Right ventricle myocardium superior (tissue), 1 donor: ENCODE data around the gene SCO2. TPM values are rescaled to one million over a fixed set of nuclear protein-coding genes. Genes with fewer than 3 reads are reported as not detected.

Experiments
- ATAC-seq: fragments of 200-7000 bp; cut with Tn5 transposase; one replicate; pipeline ENCODE4 v1.9.1; 2020; ENCODE audit warnings: mild to moderate bottlenecking; ENCODE audit not compliant: poor library complexity
- DNase-seq: peaks from one replicate; pipeline ENCODE4 v3.0.0-alpha.2; 2020
- intact Hi-C: fragments of 100-400 bp; cut with DNase I; formaldehyde crosslinking; loops from one replicate; pipeline ENCODE4 v1.11.2; 2022
- total RNA-seq: library from RNA; stranded (reverse); fragmentation: NEBNext Ultra II Directional; extraction: Animal tissue kit (Norgen Biotek cat#: 25700); gene quantifications from one replicate; pipeline ENCODE4 v1.2.1, GENCODE V29; 2021
- donor health status: DM: no; HTN: yes; CAD: no; lungs with severe emphysema.

The SCO2 gene
- total RNA-seq, 1 donor from 2014 or later = not detected

DNA sequence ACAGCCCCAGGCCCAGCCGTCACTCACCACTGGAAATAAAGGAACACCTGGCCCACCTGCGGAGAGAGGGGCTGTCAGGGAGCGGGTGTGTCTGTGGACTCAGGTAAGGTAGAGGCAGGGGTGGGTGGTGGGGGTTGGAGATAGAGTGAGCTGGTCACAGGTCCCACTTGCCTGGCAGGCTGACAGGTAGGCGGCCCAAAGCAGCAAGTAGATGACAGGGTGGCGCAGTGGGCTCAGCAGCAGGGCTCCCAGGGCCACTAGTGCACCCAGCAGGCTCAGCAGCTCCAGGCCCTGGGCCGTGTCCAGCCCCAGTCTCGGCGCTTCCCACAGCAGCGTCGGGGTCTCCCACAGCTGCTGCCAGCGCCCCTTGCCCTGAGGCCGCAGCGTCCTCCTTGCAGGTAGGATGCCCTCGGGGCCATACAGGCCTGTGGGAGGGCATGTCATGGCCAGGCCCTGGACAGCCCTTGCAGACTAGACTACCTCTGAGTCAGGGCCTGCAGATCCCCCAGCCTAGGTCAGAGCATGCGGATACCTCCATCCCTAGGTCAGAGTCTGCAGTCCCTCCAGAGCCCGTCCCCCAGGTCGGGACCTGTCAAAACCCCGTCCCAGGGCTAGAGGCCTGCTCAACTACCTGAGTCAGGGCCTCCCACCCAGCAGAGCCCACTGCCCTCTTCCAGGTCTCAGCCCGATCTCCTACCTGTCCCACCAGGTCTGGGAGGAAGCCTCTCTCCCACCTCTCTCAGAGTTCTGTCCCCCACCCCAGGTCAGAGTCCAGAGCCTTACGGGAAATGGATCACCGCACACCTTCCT, 18.6 kb downstream of the SCO2 start:
- intact Hi-C loops = no loop called here
- peak; percentile 67 for DNase-seq

DNA sequence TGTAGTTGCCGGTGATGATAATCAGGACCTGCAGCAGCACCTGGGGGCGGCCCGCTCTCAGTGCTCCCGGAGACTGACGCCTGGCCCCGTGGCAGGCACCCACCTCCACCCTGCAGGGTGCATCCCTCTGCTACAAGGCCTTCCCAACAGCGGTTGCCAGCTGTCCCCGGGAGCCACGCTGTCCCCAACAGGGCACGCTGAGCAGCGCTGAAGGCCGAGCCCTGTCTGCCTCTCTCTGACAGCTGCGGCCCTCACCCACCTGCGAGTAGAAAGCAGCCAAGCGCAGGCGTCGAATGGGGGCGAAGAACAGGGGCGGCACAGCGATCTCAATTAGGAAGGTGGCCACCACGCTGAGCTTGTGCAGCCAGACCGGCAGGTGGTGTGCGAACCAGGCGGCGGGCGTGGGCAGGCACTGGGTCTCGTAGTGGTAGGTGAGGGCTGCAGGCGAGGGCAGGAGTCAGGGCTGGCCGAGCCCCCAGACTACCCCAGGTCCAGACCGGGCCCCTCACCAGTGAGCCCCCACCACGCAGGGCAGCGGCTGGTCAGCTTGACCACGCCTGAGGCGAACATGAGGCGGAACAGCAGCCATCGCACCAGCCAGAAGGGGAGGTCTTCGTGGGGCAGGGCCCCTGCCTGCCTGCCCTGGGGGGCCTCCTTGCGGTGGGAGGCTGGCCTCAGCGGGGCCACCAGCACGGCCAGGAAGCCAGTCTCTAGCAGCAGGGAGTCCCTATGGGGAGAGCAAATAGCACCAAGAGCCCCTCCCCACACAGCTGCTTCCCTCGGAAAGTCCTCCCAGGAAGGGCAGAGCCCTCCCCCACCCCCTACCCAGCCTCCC, 19.4 kb downstream of the SCO2 start:
- ATAC-seq = no peak
- intact Hi-C loops = no loop called here
- no peak for DNase-seq

More for the DNA sequence above, 18.6 kb downstream of the SCO2 start:
- ATAC-seq = peak; percentile 6

DNA sequence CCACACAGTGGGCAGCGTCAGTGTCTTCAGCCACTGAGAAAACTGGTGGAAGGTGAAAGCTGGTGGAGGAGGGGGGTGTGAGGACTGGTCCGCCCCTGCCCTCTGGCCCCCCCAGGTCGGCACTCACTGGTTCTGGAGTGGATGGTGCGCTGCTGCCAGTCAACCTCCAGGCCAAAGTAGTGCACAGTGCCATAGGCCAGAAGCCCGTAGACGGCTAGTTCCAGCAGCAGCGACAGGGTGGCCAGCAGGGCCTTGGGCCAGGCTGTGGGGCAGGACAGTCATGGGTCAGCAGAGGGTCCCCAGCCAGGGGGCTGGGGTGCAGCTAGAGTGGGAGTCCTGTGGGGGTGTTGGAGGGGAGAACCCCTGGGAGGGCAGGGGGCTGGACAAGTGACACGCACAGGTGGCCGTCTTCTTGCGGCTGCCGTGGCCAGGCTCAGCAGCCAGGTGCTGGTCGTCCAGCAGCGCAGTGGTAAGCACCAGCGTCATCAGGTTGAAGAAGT, 20.1 kb downstream of the SCO2 start:
- DNase-seq (no peak), ATAC-seq (no peak)
- intact Hi-C loops = no loop called here

DNA sequence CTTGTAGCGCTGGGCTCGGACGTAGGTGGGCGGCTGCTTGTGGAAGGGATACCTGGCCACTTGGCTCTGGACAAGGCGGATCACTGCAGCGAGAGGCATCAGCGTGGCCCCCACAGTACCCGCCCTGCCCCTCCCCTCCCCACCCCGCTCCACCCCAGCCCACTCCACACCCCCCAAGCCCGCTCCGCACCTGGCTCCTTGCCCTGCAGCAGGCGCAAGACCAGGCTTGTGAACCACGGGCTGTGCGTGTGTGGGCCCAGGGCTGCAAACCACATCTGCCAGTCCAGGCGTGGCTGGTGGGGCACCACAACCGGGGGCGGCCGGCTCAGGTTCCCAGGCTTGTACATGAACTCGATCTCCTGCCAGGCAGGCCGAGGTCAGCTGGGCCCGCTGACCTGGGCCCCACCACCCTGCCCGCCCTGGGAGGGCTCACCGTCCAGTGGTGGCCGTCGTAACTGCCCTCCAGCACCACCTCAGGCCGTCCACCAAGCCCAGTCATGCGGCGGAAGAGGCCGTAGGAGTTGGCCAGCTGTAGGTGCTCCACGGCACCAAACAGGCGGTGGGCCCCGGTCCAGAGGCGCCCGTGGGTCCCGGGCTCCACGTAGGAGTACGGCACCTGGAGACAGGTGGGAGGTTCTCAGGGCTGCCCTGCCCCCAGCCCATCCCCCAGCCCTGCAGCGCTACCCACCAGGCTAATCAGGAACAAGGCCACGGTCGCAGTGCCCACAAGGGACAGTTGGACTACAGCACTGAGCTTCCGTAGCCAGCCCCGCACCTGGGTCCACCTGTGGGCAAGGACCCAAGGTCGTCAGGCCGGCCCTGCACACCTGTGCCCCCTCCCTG, 20.8 kb downstream of the SCO2 start:
- DNase-seq (no peak), ATAC-seq (no peak)
- intact Hi-C loops = no loop called here

DNA sequence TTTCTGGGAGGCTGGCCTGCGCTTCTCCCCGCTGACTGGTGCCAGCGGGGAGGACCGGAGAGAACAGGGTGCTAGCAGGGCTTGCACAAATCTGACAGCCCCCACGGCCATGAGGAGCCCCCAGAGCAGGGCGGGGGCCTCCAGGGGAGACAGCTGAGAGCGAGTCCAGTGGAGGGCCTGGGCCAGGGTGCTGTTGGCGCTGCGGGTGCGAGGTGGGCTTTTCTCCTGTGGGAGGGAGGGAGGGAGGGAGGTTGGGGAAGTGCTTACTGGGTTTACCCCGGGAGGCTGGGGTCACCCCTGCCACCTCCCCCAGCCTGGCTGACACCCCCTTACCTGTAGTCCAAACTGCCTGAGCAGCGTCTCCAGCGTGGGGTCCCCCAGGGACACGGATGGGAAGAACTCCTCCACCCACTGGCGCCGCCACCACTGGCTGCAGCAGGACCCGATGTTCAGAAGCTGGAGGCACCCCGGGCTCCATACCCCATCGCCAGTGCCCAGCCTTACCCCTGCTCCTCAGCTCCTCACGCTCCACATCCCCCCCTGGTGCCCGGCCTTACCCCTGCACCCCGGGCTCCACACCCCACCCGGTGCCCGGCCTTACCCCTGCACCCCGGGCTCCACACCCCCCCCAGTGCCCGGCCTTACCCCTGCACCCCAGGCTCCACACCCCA, 21.8 kb downstream of the SCO2 start:
- intact Hi-C loops = no loop called here
- ATAC-seq (no peak), DNase-seq (no peak)

DNA sequence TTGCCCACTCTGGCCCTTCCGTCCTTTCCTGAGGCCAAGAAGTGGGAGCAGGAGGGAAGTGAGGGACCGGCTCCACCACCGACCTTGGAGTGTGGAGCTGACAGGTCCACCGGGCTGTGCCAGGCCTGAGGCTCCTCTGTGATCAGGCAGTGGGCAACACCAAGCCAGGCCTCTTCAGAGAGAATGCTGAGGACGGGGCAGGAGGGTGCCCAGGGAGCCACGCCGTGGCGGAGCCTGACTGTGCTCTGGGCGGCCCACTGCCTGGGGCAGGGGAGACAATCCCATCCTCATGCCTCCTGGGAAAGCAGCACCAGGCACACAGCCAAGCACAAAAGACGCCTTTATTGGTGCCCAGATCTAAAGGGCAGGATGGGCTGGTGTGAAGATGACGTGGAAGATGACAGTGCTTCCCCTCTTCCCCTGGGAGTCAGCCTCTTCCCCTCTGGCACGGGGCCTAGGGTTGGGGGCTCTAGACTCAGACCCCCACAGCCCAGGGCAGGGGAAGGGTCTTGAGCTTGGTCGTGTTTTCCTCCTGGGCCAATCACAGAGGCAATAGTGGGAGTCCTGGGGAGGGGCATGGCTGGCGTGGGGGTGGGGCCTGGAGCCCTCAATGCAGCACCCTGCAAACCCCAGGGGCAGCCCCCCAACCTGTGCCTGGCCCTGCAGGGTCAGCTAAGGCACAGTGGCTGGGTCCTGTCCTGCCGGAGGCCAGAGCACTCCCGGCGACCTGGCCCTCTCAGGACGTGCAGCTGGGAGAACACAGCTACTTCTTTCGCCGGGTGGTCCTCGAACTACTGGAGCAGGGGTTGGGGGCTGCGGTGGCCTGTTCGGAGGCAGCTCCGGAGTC, 22.5 kb downstream of the SCO2 start:
- no peak for ATAC-seq
- intact Hi-C loops = no loop called here
- DNase-seq = no peak

DNA sequence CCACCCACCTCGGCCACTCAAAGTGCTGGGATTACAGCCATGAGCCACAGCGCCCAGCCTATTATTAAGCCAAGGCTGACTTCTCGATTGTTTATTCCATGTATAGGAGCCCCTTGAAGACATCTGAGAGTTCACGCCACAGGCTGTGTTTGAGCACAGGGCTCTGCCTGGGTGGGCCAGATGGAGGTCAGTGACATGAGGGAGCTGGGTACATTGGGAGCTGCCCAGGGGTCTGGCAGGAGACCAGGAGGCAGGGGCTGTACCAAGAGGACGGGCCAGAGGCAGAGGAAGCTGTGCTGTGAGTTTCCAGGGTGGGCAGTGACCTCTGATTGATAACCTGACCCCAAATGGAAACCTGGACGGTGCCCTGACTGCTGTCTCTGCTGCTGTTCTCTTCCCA, 23.3 kb downstream of the SCO2 start:
- ATAC-seq (no peak), DNase-seq (no peak)
- intact Hi-C loops = no loop called here

DNA sequence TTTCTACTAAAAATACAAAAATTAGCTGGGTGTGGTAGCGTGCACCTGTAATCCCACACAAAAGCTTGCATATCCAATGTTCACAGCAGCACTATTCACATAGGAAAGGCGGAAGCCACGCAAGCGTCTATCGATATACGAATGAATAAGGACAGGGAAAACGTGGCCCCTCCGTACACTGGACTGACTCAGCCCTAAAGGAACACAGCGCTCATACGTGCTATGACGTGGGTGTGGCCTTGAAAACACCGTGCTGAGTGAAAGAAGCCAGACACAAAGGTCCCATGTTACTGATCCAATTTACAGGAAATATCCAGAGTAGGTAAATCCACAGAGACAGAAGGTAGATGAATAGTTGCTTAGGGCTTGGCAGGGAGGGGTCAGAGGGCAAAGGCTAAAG, 24.9 kb downstream of the SCO2 start:
- intact Hi-C loops = no loop called here
- DNase-seq = no peak

DNA sequence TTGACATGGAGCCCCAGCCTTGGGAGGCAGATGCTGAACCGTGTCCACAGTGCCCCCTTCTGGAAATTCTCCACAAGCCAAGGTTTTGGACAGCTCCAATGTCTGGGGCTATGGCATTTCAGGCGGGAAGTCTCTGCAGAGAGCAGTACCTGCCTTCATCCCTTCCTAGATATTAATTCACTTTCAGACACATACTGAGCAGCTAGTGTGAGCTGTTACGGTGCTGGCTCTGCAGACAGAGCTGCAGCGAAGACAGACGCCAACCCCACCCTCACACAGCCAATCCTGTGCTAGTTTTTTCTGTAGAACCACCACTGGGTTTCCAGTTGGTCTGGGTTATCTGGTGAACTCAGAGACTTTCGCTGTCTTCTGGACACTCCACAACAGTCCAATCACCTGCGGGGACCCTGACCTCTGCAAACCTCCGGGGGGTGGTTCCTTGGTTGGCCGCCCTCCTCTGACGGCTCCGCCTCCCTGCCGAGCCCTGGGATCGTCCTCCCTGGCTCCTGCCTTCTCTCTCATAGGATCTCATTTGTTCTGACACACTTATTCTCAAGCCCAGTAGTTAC, 27.0 kb downstream of the SCO2 start:
- intact Hi-C loops = no loop called here
- ATAC-seq = peak; percentile 79
- DNase-seq = peak; percentile 59

More for the DNA sequence above, 24.9 kb downstream of the SCO2 start:
- ATAC-seq = no peak

DNA sequence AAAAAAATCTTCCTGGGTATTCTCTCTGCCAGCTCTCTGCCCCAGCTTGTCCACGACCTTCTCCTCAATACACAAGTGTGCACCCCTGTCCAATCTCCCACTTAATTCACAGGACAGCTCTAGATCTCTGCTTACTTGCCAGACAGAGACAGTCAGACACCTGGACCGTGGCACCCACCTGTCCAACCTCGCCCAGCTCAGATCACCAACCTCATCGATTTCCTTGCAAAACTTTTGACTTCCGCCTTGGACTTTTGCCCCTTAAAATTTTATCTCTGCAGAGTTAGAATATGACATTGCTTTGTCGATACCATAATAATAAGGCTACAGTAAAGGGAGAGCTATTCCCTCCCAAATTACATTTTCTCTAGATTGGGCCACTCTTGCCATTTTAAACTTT, 28.3 kb downstream of the SCO2 start:
- no peak for ATAC-seq
- DNase-seq = no peak
- intact Hi-C loops = no loop called here

DNA sequence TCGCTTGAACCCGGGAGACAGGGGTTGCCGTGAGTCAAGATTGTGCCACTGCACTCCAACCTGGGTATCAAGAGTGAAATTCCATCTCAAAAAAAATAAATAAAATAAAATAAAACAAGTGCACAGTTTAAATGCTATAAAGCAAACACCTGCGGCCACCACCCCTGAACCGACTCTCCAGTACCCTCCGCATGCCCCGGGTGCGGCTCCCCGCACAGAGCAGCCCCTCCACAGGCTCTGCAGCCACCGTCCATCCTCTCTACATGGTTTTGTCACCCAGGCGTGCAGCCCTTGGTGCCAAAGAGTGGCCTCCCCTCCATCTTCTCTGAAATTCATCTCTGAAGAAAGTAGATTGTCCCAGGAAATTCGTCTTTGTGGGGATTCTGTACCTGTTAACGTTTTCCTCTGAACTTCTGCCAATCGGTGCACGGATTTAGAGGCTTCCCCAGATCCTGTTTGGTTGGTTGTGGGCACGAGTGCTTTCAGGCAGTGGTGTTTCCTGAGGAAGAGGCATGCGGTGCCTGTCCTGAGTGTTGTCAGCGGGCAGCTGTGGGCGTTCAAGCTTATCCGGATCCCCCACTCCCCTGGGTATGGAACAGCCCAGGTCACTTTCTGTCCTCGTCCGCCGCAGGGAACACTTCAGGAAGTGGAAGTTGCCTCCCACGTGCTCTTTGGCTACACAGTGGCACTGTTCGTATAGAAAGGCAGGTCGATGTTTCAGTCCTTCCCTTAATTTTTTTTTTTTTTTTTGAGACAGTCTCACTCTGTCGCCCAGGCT, 34.7 kb downstream of the SCO2 start:
- no peak for ATAC-seq
- intact Hi-C loops = no loop called here
- no peak for DNase-seq

DNA sequence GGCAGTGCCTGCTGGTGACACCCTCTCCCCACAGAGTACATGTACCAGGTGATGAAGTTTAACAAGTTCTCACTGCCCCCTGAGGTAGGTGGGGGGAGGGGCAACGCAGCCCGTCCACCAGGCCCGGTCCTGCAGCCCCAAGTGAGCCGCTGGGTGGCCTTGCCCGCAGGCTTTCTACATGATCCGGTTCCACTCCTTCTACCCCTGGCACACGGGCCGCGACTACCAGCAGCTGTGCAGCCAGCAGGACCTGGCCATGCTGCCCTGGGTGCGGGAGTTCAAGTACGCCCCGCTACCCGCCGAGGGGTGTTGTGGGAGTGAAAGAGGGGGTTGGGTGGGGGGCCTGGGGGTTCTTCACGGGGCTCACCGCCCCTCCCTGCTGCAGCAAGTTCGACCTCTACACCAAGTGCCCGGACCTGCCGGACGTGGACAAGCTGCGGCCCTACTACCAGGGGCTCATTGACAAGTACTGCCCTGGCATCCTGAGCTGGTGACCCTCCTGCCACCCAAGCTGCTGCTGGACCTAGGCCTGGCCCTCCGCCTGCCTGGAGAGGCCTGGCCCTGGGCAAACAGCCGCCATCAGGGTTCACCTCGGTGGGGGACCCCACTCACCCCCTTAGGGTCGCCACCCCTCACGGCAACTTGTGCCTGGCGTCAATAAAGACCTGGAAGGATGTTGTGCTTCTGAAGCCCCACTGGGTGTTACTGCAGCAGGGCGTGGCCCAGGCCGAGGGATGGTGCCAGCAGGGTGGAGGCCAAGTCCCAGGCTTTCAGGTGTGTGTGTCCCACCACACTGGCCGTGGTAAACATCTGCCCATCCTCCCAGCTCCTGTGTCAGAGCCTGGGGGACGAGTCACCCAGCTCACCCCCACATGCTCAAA, 35.8 kb downstream of the SCO2 start:
- ATAC-seq = no peak
- DNase-seq = no peak
- intact Hi-C loops = no loop called here

DNA sequence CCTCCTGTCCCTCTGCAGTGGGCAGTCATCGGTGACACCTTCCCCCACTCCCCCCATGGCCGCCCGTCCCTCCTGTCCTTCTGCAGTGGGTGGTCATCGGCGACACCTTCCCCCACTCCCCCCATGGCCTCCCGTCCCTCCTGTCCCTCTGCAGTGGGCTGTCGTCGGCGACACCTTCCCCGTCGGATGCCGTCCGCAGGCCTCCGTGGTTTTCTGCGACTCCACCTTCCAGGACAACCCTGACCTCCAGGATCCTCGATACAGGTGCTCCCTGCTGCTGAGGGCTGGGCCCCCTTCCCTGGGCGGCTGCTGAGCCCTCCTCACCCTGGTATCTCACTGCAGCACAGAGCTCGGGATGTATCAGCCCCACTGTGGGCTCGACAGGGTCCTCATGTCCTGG, 36.5 kb downstream of the SCO2 start:
- DNase-seq = no peak
- intact Hi-C loops = no loop called here
- no peak for ATAC-seq

DNA sequence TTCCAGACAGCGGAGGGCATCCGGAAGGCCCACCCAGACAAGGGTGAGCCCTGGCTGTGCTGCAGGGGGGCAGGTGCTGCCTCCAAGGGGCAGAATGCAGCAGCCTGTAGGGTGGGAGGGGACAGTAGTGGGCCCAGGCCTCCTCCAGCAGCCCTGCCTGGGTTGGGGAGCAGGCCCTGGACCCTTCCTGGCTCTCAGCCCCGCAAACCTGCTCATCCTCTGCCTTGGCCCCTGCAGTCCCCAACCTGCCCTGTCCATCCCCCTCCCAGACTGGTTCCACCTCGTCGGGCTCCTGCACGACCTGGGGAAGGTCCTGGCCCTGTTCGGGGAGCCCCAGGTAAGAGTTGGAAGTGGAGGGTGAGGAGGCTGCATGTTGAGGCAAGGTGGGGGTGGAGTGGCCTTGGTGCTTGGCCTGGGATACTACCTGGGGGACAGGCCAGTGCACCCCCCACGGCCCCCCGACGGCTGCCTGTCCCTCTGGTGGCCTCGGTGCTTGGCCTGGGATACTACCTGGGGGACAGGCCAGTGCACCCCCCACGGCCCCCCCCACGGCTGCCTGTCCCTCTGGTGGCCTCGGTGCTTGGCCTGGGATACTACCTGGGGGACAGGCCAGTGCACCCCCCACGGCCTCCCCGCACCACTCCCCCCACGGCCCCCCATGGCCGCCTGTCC, 37.3 kb downstream of the SCO2 start:
- intact Hi-C loops = no loop called here
- no peak for DNase-seq
- ATAC-seq = no peak

DNA sequence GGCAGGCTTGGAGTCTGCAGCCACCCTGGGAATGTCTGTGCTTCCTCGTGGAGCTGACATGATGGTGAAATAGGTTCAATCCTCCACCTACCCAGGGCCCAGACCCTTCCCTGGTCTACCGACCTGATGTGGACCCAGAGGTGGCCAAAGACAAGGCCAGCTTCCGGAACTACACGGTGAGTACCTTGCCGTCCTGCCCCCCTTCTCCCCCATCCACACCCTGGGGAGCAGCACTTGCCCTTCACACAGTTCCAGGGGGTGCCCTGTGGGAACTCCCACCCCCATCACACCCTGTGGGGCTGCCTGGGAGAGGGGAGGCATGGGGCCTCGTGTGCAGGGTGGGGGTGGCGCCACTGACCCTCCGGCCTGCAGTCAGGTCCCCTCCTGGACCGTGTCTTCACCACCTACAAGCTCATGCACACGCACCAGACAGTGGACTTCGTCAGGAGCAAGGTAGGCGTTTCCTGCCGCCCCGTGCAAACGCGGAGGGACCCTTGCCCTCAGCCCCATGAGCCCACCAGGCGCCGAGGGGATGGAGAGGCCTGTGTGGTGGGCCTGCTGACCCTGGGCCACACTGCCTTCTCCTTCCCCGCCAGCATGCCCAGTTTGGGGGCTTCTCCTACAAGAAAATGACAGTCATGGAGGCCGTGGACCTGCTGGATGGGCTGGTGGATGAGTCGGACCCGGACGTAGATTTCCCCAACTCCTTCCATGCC, 38.0 kb downstream of the SCO2 start:
- DNase-seq = no peak
- no peak for ATAC-seq
- intact Hi-C loops = no loop called here
